Kidney (tissue), 14 donors: ENCODE results near the gene PCDHGA2. TPM values are rescaled to one million over a fixed set of nuclear protein-coding genes. Genes with fewer than 3 reads are reported as not detected.

ENCODE experiments used
- DNase-seq, 5 donors: peaks; one replicate each; pipeline ENCODE4 v3.0.0-alpha.2; 2013 to 2020
- FAIRE-seq: peaks from 2 replicates; lab custom pipeline; 2012; peaks lifted over from hg19 to GRCh38; lab: Jason Lieb, UNC
- H3K27ac ChIP-seq, 2 donors: one replicate each; pipeline ENCODE4 v1.7.0; 2013; ENCODE audit warnings: low read depth in 2 of 2, low read length in 2 of 2, inconsistent platforms in 1 of 2
- H3K27me3 ChIP-seq: one replicate; pipeline ENCODE4 v1.7.1; 2013; ENCODE audit warnings: low read length, inconsistent platforms; ENCODE audit not compliant: control insufficient read depth, insufficient read depth
- H3K36me3 ChIP-seq, 3 donors: one replicate each; pipeline versions ENCODE4 v1.7.0 to v1.7.1; 2013; ENCODE audit warnings: low read length in 3 of 3, control low read depth in 1 of 3, inconsistent platforms in 1 of 3; ENCODE audit not compliant: insufficient read depth in 3 of 3, control insufficient read depth in 2 of 3
- H3K4me1 ChIP-seq, 3 donors: one replicate each; pipeline versions ENCODE4 v1.7.0 to v1.7.1; 2013; ENCODE audit warnings: low read length in 3 of 3, inconsistent platforms in 1 of 3, low read depth in 1 of 3; ENCODE audit not compliant: control insufficient read depth in 2 of 3, insufficient read depth in 2 of 3
- H3K4me3 ChIP-seq, 3 donors: one replicate each; pipeline versions ENCODE4 v1.7.0 to v1.8.1; 2013; ENCODE audit warnings: low read length in 3 of 3, control low read depth in 1 of 3, inconsistent platforms in 1 of 3
- H3K9ac ChIP-seq, 3 donors: one replicate each; pipeline versions ENCODE4 v1.7.0 to v1.7.1; 2013; ENCODE audit warnings: low read length in 3 of 3, control low read depth in 1 of 3, inconsistent platforms in 1 of 3
- H3K9me3 ChIP-seq, 3 donors: one replicate each; pipeline versions ENCODE4 v1.7.0 to v1.7.1; 2013; ENCODE audit warnings: low read length in 3 of 3, control low read depth in 1 of 3, inconsistent platforms in 1 of 3; ENCODE audit not compliant: control insufficient read depth in 2 of 3, insufficient read depth in 1 of 3
- CTCF ChIP-seq: IDR thresholded peaks from 3 replicates; pipeline ENCODE4 v1.5.1; 2012; ENCODE audit warnings: mild to moderate bottlenecking, moderate library complexity, borderline replicate concordance; ENCODE audit not compliant: insufficient read depth; ENCODE audit errors: extremely low read depth
- intact Hi-C: fragments of 100-400 bp; cut with DNase I; formaldehyde crosslinking; loops from one replicate; pipeline ENCODE4 v1.11.1; 2022
- polyA plus RNA-seq: library from polyadenylated mRNA; stranded (reverse); fragments of 350-450 nt; fragmentation: Illumina TruSeq; extraction: RNeasy Lipid Tissue Mini Kit (QIAGEN cat#74804); gene quantifications from one replicate; pipeline ENCODE4 v1.2.3, GENCODE V29; 2014; ENCODE audit warnings: low read depth, low replicate concordance; ENCODE audit not compliant: insufficient read depth
- total RNA-seq: library from RNA; stranded (reverse); fragmentation: NEBNext Ultra II Directional; extraction: Animal tissue kit (Norgen Biotek cat#: 25700); gene quantifications from one replicate; pipeline ENCODE4 v1.2.1, GENCODE V29; 2021
- donor health status: control.
- donor health status: control.
- donor health status: control.
- donor health status: control.
- donor health status: control.
- donor health status: DM: yes; HTN: yes; CAD: no.
- donor health status: Normal renal cell carcinoma (clear cell type).

PCDHGA2 gene
- total and polyA plus RNA-seq, 2 donors from 2014 or later = 0.73 to 4.7 TPM

GRCh38 chr5:141369994-141370848, 31.7 kb downstream of the PCDHGA2 start, which contains the start of gene PCDHGB3:
Gene PCDHGB3, plus strand, starts transcription at chr5:141370242. Its CDS starts 153 bp downstream, at chr5:141370395.
- H3K27ac ChIP-seq = no peak within 1 kb of the TSS
- intact Hi-C loops = no loop called here
- no peak for FAIRE-seq
- no peaks in the 10 kb centered on the region for H3K4me1 ChIP-seq
- peak within 1 kb of the TSS in 2 of 3 donors; percentile 16 to 30 for H3K4me3 ChIP-seq
- DNase-seq = no peak
- H3K9me3 ChIP-seq = peaks cover 2 to 63% (median 28%) of the 10 kb centered on the region in 3 donors
- H3K9ac ChIP-seq = no peak within 1 kb of the TSS
- H3K36me3 ChIP-seq = no peaks in the 10 kb centered on the region
- no peaks in the 10 kb centered on the region for H3K27me3 ChIP-seq
- peak; percentile 24 for TF ChIP-seq CTCF

- DNase-seq (no peak), FAIRE-seq (no peak)
- peaks cover 2 to 58% (median 24%) of the 10 kb centered on the region in 3 donors for H3K9me3 ChIP-seq
- TF ChIP-seq CTCF = no peak
- no peaks in the 10 kb centered on the region for H3K36me3 ChIP-seq
- H3K27ac ChIP-seq = no peak overlapping the region
- peak overlapping the region in 1 of 3 donors; percentile 16 for H3K4me3 ChIP-seq
- intact Hi-C loops = no loop called here
- no peaks in the 10 kb centered on the region for H3K4me1 ChIP-seq
- H3K9ac ChIP-seq = no peak overlapping the region
- H3K27me3 ChIP-seq = no peaks in the 10 kb centered on the region
These were observed 33.3 kb downstream of the PCDHGA2 start for GRCh38 chr5:141371572-141372475.

- H3K27me3 ChIP-seq = no peaks in the 10 kb centered on the region
- H3K4me3 ChIP-seq = peak within 1 kb of the TSS in 2 of 3 donors; percentile 46 to 48
- no peak within 1 kb of the TSS for H3K9ac ChIP-seq
- intact Hi-C loops = no loop called here
- no peaks in the 10 kb centered on the region for H3K36me3 ChIP-seq
- peak; percentile 19 for TF ChIP-seq CTCF
- peak in 2 of 5 donors; percentile 17 to 41 for DNase-seq
- H3K4me1 ChIP-seq = no peaks in the 10 kb centered on the region
- H3K27ac ChIP-seq = no peak within 1 kb of the TSS
- FAIRE-seq = no peak
- H3K9me3 ChIP-seq = peaks cover 2 to 62% (median 23%) of the 10 kb centered on the region in 3 donors
These were observed 35.2 kb downstream of the PCDHGA2 start, which contains the start of gene PCDHGA6 for GRCh38 chr5:141373673-141374317. Gene PCDHGA6, plus strand, starts transcription at chr5:141373891. Its CDS starts 193 bp downstream, at chr5:141374084.
